Measurements from ENCODE around the gene RNGTT.
"Not testable (repeated sequence)": the region's sequence is repeated elsewhere in the genome, so short reads cannot be mapped to it uniquely, and the experiment has no call there.

The RNGTT gene

GRCh38 chr6:88864359-88865054 lies 98.9 kb downstream of the RNGTT start:
- no peak for DNase-seq (ENCODE audit: low read depth)

GRCh38 chr6:88860310-88860709 lies 103.1 kb downstream of the RNGTT start:
- no peak for DNase-seq (ENCODE audit: low read depth)

- no peak for DNase-seq (ENCODE audit: low read depth)
Observed at GRCh38 chr6:88858455-88858854, 105.0 kb downstream of the RNGTT start.

- no peak for DNase-seq (ENCODE audit: low read depth)
Observed at GRCh38 chr6:88856566-88856965, 106.9 kb downstream of the RNGTT start.

- no peak for DNase-seq (ENCODE audit: low read depth)
Observed at GRCh38 chr6:88855541-88856147, 107.8 kb downstream of the RNGTT start.

- DNase-seq (ENCODE audit: low read depth) = no peak
Observed at GRCh38 chr6:88852775-88853174, 110.6 kb downstream of the RNGTT start.

GRCh38 chr6:88852000-88852399 lies 111.4 kb downstream of the RNGTT start:
- no peak for DNase-seq (ENCODE audit: low read depth)

- no peak for DNase-seq (ENCODE audit: low read depth)
Observed at GRCh38 chr6:88848870-88849269, 114.5 kb downstream of the RNGTT start.

- no peak for DNase-seq (ENCODE audit: low read depth)
Observed at GRCh38 chr6:88843040-88843439, 120.4 kb downstream of the RNGTT start.

GRCh38 chr6:88842320-88842719 lies 121.1 kb downstream of the RNGTT start:
- no peak for DNase-seq (ENCODE audit: low read depth)

GRCh38 chr6:88840796-88841539 lies 122.5 kb downstream of the RNGTT start:
- DNase-seq (ENCODE audit: low read depth) = no peak

GRCh38 chr6:88840289-88840688 lies 123.1 kb downstream of the RNGTT start:
- DNase-seq (ENCODE audit: low read depth) = no peak

GRCh38 chr6:88839280-88839679 lies 124.1 kb downstream of the RNGTT start:
- no peak for DNase-seq (ENCODE audit: low read depth)

- no peak for DNase-seq (ENCODE audit: low read depth)
Observed at GRCh38 chr6:88835210-88835609, 128.2 kb downstream of the RNGTT start.

- DNase-seq (ENCODE audit: low read depth) = not testable (repeated sequence)
Observed at GRCh38 chr6:88833071-88833470, 130.3 kb downstream of the RNGTT start.

- not testable (repeated sequence) for DNase-seq (ENCODE audit: low read depth)
Observed at GRCh38 chr6:88827599-88827998, 135.8 kb downstream of the RNGTT start.

- no peak for DNase-seq (ENCODE audit: low read depth)
Observed at GRCh38 chr6:88825856-88826255, 137.6 kb downstream of the RNGTT start.

GRCh38 chr6:88823998-88824397 lies 139.4 kb downstream of the RNGTT start:
- no peak for DNase-seq (ENCODE audit: low read depth)

- no peak for DNase-seq (ENCODE audit: low read depth)
Observed at GRCh38 chr6:88815491-88815890, 147.9 kb downstream of the RNGTT start.

- DNase-seq (ENCODE audit: low read depth) = no peak
Observed at GRCh38 chr6:88814909-88815308, 148.5 kb downstream of the RNGTT start.

- DNase-seq (ENCODE audit: low read depth) = no peak
Observed at GRCh38 chr6:88813045-88813444, 150.4 kb downstream of the RNGTT start.

GRCh38 chr6:88810701-88811100 lies 152.7 kb downstream of the RNGTT start:
- no peak for DNase-seq (ENCODE audit: low read depth)

- DNase-seq (ENCODE audit: low read depth) = no peak
Observed at GRCh38 chr6:88810089-88810488, 153.3 kb downstream of the RNGTT start.

Data from stimulated activated CD8-positive, alpha-beta memory T cell treated with anti-CD3 and anti-CD28 coated beads, Interleukin-12 subunit alpha, Interleukin-12 subunit beta, amount 100 ng/mL, for 1 hour (primary cell).